K562 (cell line): Measurements from ENCODE around the gene NTPCR. TPM values are rescaled to one million over a fixed set of nuclear protein-coding genes. Genes with fewer than 3 reads are reported as not detected.

Experiments
- ATAC-seq: fragments of 200-7000 bp; cut with Tn5 transposase; 3 replicates; pipeline ENCODE4 v1.9.1; 2020; ENCODE audit warnings: moderate library complexity
- BruUV-seq: library from RNA; stranded (reverse); fragments of 400-500 nt; replicated peaks from 2 replicates; lab custom pipeline; 2021; lab: Mats Ljungman, UMichigan
- CTCF ChIA-PET: fragments of 300-600 bp; formaldehyde crosslinking; extraction: SDS; loops from one replicate; lab custom pipeline; 2021; ENCODE audit warnings: low intra/inter-chr PET ratio; lab: Yijun Ruan, JAX
- POLR2A ChIA-PET: fragments of 300-600, 350-650 bp; sonication (Branson Sonifier 250); formaldehyde crosslinking; extraction: SDS; loops from one replicate; lab custom pipeline; 2021; ENCODE audit warnings: antibody characterized with exemption, inconsistent platforms; lab: Yijun Ruan, JAX
- DNase-seq, 4 experiments: peaks; one replicate each; pipeline versions ENCODE4 v3.0.0 to v3.0.0-alpha.2; 2011 to 2018; ENCODE audit warnings: low spot score in 3 of 4, mixed read lengths in 3 of 4; ENCODE audit errors: extremely low read depth in 1 of 4
- FAIRE-seq: peaks from 2 replicates; lab custom pipeline; 2011; peaks lifted over from hg19 to GRCh38; lab: Jason Lieb, UNC
- H2AFZ ChIP-seq: 2 replicates; pipeline ENCODE4 v1.6.0; 2011; ENCODE audit warnings: low read depth, low read length, control low read depth, inconsistent platforms
- H3K27ac ChIP-seq: fragments of 200-600 bp; 3 replicates; pipeline ENCODE4 v1.8.0; 2011; ENCODE audit warnings: low read depth, mild to moderate bottlenecking, control low read depth, inconsistent platforms, low read length, moderate library complexity, mixed read lengths; ENCODE audit errors: extremely low read depth
- H3K27me3 ChIP-seq, 2 experiments: fragments of 300-600 bp in 1 of 2; 2 replicates in 1 of 2; 3 replicates in 1 of 2; pipeline versions ENCODE4 v1.6.0 to v1.8.0; 2011; ENCODE audit warnings: inconsistent platforms in 2 of 2, low read length in 2 of 2, mild to moderate bottlenecking in 1 of 2, mixed read lengths in 1 of 2, moderate library complexity in 1 of 2; ENCODE audit not compliant: control insufficient read depth in 2 of 2, insufficient read depth in 2 of 2
- H3K36me3 ChIP-seq: fragments of 300-600 bp; 3 replicates; pipeline ENCODE4 v1.8.0; 2011; ENCODE audit warnings: mild to moderate bottlenecking, low read length, inconsistent platforms; ENCODE audit not compliant: control insufficient read depth, insufficient read depth
- H3K4me1 ChIP-seq, 2 experiments: fragments of 200-600 bp in 1 of 2; replicated peaks in 1 of 2; 2 replicates in 1 of 2; 3 replicates in 1 of 2; pipeline versions ENCODE4 v1.5.1 to v1.8.0; 2011; ENCODE audit warnings: inconsistent platforms in 2 of 2, low read length in 2 of 2, mild to moderate bottlenecking in 1 of 2, mixed read lengths in 1 of 2, moderate library complexity in 1 of 2; ENCODE audit not compliant: control insufficient read depth in 2 of 2, insufficient read depth in 2 of 2
- H3K4me2 ChIP-seq: 2 replicates; pipeline ENCODE4 v1.6.1; 2011; ENCODE audit warnings: low read length, control low read depth, inconsistent platforms, mixed read lengths; ENCODE audit not compliant: insufficient read depth
- H3K4me3 ChIP-seq: fragments of 200-600 bp; sonication (generic), shearing (Covaris generic); 2 replicates; pipeline ENCODE4 v1.5.1; 2016; ENCODE audit warnings: control low read depth, inconsistent platforms
- H3K79me2 ChIP-seq: fragments of 200-600 bp; 3 replicates; pipeline ENCODE4 v1.8.0; 2011; ENCODE audit warnings: low read length, inconsistent platforms; ENCODE audit not compliant: control insufficient read depth, insufficient read depth
- H3K9ac ChIP-seq, 2 experiments: 2 replicates each; pipeline versions ENCODE4 v1.6.0 to v1.6.1; 2011; ENCODE audit warnings: low read depth in 2 of 2, low read length in 2 of 2, control low read depth in 1 of 2, inconsistent platforms in 1 of 2, mild to moderate bottlenecking in 1 of 2, mixed read lengths in 1 of 2; ENCODE audit not compliant: insufficient read depth in 1 of 2
- H3K9me1 ChIP-seq: one replicate; pipeline ENCODE4 v1.6.0; 2011; ENCODE audit warnings: inconsistent platforms, mild to moderate bottlenecking, low read length, moderate library complexity; ENCODE audit not compliant: control insufficient read depth, insufficient read depth
- H3K9me3 ChIP-seq: replicated peaks from 2 replicates; pipeline ENCODE4 v1.5.1; 2011; ENCODE audit warnings: low read depth, low read length, inconsistent platforms; ENCODE audit not compliant: control insufficient read depth, insufficient read depth
- H4K20me1 ChIP-seq: replicated peaks from 2 replicates; pipeline ENCODE4 v1.6.1; 2011; ENCODE audit warnings: low read length, inconsistent platforms, mixed read lengths; ENCODE audit not compliant: control insufficient read depth, insufficient read depth
- ESRRB ChIP-seq: fragments of 250-450 bp; sonication (Bioruptor Pico); IDR thresholded peaks from 2 replicates; pipeline ENCODE4 v1.5.0; 2020; ENCODE audit warnings: mild to moderate bottlenecking, moderate library complexity, borderline replicate concordance
- THAP12 ChIP-seq: fragments of 250-450 bp; sonication (Bioruptor Pico); IDR thresholded peaks from 2 replicates; pipeline ENCODE4 v1.9.0; 2021; ENCODE audit warnings: mild to moderate bottlenecking, inconsistent platforms
- WGBS: fragments of 100-300 bp; shearing (Covaris generic); methylation state at CpG from one replicate; pipeline ENCODE4 v1.1.6; 2016; ENCODE audit warnings: low coverage, mixed read lengths; ENCODE audit not compliant: insufficient coverage; ENCODE audit errors: missing lambda C conversion rate; 5-methylcytosine and 5-hydroxymethylcytosine counted together
- in situ Hi-C: fragments of 300-500 bp; cut with MboI; formaldehyde crosslinking; loops from 4 replicates; pipeline ENCODE4 v1.15.0; 2018; ENCODE audit warnings: inconsistent platforms, mixed read lengths
- intact Hi-C: fragments of 100-400 bp; cut with micrococcal nuclease; formaldehyde crosslinking; loops from 2 replicates; pipeline ENCODE4 v1.14.2; 2022
- polyA plus RNA-seq, 8 experiments: library from polyadenylated mRNA; depleted of rRNA in 4 of 8; stranded (reverse) in 5 of 8; unstranded in 3 of 8; fragments of >200 nt; fragmentation: Nextera tagmentation in 2 of 8; fragmentation: Illumina TruSeq in 1 of 8; extraction: Ambion mirVana in 2 of 8; extraction: Trizol in 1 of 8; gene quantifications; 2 replicates each; pipeline versions ENCODE4 v1.2.1 to v1.2.3, GENCODE V29; 2011 to 2014; ENCODE audit warnings: inconsistent platforms in 1 of 8, missing spikeins in 1 of 8
- total RNA-seq, 7 experiments: library from RNA; depleted of rRNA in 6 of 7; stranded (reverse); fragments of >200 nt in 6 of 7; fragmentation: Illumina TruSeq in 2 of 7; extraction: Trizol in 2 of 7; gene quantifications; 2 replicates each; pipeline versions ENCODE4 v1.2.1 to v1.2.3, GENCODE V29; 2011 to 2021; ENCODE audit warnings: low replicate concordance in 1 of 7

Gene NTPCR
- total and polyA plus RNA-seq, 9 of the 15 experiments (the other 6 are each of a cell fraction or from before 2014, with no cell fraction given) = 19.3 to 105 (median 48.8) TPM

DNA sequence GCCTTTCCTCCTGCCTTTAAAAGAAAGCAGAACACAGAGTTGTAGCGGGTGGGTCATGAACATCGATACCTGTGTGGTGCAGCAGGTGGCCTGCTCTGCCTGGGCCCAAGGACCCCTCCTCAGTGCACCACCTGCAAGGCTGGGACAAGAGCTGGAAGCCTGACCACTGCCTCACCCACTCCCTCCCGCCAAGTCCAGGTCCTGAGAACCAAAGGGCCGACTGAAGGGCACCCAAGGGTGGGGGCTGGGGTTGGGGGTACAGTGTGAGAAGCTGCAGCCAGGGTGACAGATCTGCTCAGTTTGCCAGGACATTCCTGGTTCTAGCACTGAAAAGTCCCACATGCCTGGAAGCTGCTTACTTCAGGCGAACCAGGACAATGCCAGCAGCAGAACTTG lies 36.1 kb downstream of the NTPCR start:
- BruUV-seq = no TSS peak
- POLR2A ChIA-PET = interaction anchor here (1.2 to 1.4 kb wide), 3 partner anchors 24 to 126 kb away, joined by 3 to 4 read pairs (median 4); no protein-coding TSS in a partner anchor
- WGBS = 7% methylated on average over 5 of the region's 5 CpGs
- Histone ChIP-seq H3K4me3 (no peak overlapping the region), H3K27ac (no peak overlapping the region), H3K9me3 (no peaks in the 10 kb centered on the region), H3K9ac (0 out of 4 replicates have a peak overlapping the region, but pooled peaks of 1 of the 2 experiments have one; percentile 54), H3K36me3 (no peaks in the 10 kb centered on the region), H2AFZ (no peak overlapping the region), H4K20me1 (no peaks in the 10 kb centered on the region), H3K27me3 (peaks cover 31 to 80% of the 10 kb centered on the region in 2 experiments; a peak in 4 of 5 replicates), H3K4me2 (no peak overlapping the region), H3K79me2 (no peaks in the 10 kb centered on the region), H3K9me1 (no peaks in the 10 kb centered on the region), H3K4me1 (peaks cover 0 to 13% of the 10 kb centered on the region in 2 experiments; a peak in 3 of 5 replicates)
- intact Hi-C loops = no loop called here
- CTCF ChIA-PET = no interaction called here
- ATAC-seq (no peak), DNase-seq (no peak), FAIRE-seq (no peak)
- TF ChIP-seq ESRRB (CRISPR knock-in tag) (no peak), THAP12 (CRISPR knock-in tag) (0 out of 2 replicates have a peak, but pooled peaks have one; percentile 22)
- in situ Hi-C loops = no loop called here
